Limb (tissue), 2 donors: ENCODE results near the gene ZMYND8.
A peak's percentile ranks its signal among the peaks of the same experiment; 100 is the strongest.
"Not testable (repeated sequence)": the region's sequence is repeated elsewhere in the genome, so short reads cannot be mapped to it uniquely, and the experiment has no call there.

ENCODE experiments used
- DNase-seq, 2 donors: peaks; one replicate each; pipeline ENCODE4 v3.0.0-alpha.2; 2016; ENCODE audit errors: extremely low spot score in 2 of 2

ZMYND8 gene

GRCh38 chr20:47205577-47206123 is 150.8 kb downstream of the ZMYND8 start:
- DNase-seq, result peak; percentile 27 to 85

- DNase-seq, result not testable (repeated sequence)
Measured at GRCh38 chr20:47204850-47205122, 151.7 kb downstream of the ZMYND8 start.

- DNase-seq, result no peak
Measured at GRCh38 chr20:47204008-47204849, 152.3 kb downstream of the ZMYND8 start.

GRCh38 chr20:47202733-47203667 is 153.5 kb downstream of the ZMYND8 start:
- no peak for DNase-seq

GRCh38 chr20:47201074-47201730 is 155.3 kb downstream of the ZMYND8 start:
- DNase-seq, result no peak

- DNase-seq, result no peak
Measured at GRCh38 chr20:47198996-47199552, 157.4 kb downstream of the ZMYND8 start.

- no peak for DNase-seq
Measured at GRCh38 chr20:47198254-47198671, 158.2 kb downstream of the ZMYND8 start.

- peak; percentile 48 to 72 for DNase-seq
Measured at GRCh38 chr20:47196091-47197081, 160.1 kb downstream of the ZMYND8 start.

GRCh38 chr20:47195573-47195972 is 160.9 kb downstream of the ZMYND8 start:
- DNase-seq, result no peak

GRCh38 chr20:47191956-47192355 is 164.5 kb downstream of the ZMYND8 start:
- DNase-seq, result no peak

GRCh38 chr20:47191074-47191673 is 165.3 kb downstream of the ZMYND8 start:
- DNase-seq, result no peak

- DNase-seq, result no peak
Measured at GRCh38 chr20:47189060-47189459, 167.4 kb downstream of the ZMYND8 start.

GRCh38 chr20:47188540-47188939 is 168.0 kb downstream of the ZMYND8 start:
- DNase-seq, result no peak

GRCh38 chr20:47187450-47188195 is 168.9 kb downstream of the ZMYND8 start:
- DNase-seq, result no peak

GRCh38 chr20:47183367-47183766 is 173.1 kb downstream of the ZMYND8 start:
- DNase-seq, result no peak

- DNase-seq, result no peak
Measured at GRCh38 chr20:47181056-47181862, 175.2 kb downstream of the ZMYND8 start.

GRCh38 chr20:47179267-47179666 is 177.2 kb downstream of the ZMYND8 start:
- DNase-seq, result no peak

- DNase-seq, result no peak
Measured at GRCh38 chr20:47178851-47179250, 177.6 kb downstream of the ZMYND8 start.
